Fibroblast of pulmonary artery (primary cell): ENCODE data around the gene TCN2.
"Not testable (repeated sequence)": the region's sequence is repeated elsewhere in the genome, so short reads cannot be mapped to it uniquely, and the experiment has no call there.

Experiments
- DNase-seq: peaks from one replicate; pipeline ENCODE4 v3.0.0-alpha.2; 2010; ENCODE audit warnings: low read depth
- H3K4me3 ChIP-seq: replicated peaks from 2 replicates; pipeline ENCODE4 v1.5.1; 2011; ENCODE audit warnings: low read depth, mild to moderate bottlenecking, control low read depth, low read length, moderate library complexity
- CTCF ChIP-seq: IDR thresholded peaks from 2 replicates; pipeline ENCODE4 v1.5.1; 2011; ENCODE audit warnings: mild to moderate bottlenecking, control low read depth, low read length, inconsistent platforms; ENCODE audit errors: missing control alignments

Gene TCN2

GRCh38 chr22:30591588-30592359, 15.2 kb upstream of the TCN2 start, which contains the start of gene PES1:
TSS of gene PES1 (minus strand) at chr22:30591910. CDS start at chr22:30591833, 77 bp downstream.
- peak within 1 kb of the TSS; percentile 100 for H3K4me3 ChIP-seq

GRCh38 chr22:30592360-30592713, 14.6 kb upstream of the TCN2 start:
- not testable (repeated sequence) for DNase-seq
- H3K4me3 ChIP-seq: peak overlapping the region; percentile 42

More at GRCh38 chr22:30591588-30592359, 15.2 kb upstream of the TCN2 start, which contains the start of gene PES1:
- peak; percentile 100 for DNase-seq
- TF ChIP-seq CTCF: no peak

DNA sequence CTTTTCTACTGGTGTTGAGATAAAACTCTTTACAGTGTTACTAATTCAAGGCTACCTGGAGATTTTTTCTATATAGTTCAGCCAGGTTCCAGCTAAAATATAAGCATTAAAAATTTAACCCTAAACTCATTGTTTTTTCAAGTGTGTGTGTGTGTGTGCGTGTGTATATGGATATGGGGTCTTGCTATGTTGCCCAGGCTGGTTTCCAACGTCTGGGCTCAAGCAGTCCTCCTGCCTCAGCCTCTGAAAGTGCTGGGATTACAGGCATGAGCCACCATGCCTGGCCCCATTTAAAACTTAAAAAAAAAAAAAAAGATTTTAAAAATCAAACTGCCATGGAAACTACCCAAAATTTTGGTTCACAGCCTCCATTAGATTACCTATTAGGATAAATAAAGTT, 10.8 kb upstream of the TCN2 start:
- DNase-seq: no peak
- H3K4me3 ChIP-seq: no peak overlapping the region
- TF ChIP-seq CTCF: no peak

DNA sequence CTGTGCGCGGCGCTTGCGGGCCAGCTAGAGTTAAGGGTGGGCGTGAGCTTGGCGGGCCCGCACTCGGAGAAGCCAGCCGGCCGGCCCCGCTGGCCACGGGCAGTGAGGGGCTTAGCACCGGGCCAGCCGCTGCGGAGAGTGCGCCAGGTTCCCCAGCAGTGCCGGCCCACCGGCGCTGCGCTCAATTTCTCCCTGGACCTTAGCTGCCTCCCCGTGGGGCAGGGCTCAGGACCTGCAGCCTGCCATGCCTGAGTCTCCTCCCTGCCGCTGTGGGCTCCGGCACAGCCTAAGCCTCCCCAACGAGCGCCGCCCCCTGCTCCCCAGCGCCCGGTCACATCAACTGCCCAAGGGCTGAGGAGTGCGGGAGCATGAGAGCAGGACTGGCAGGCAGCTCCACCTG, 10.1 kb upstream of the TCN2 start:
- TF ChIP-seq CTCF: no peak
- no peak for DNase-seq
- no peak overlapping the region for H3K4me3 ChIP-seq

DNA sequence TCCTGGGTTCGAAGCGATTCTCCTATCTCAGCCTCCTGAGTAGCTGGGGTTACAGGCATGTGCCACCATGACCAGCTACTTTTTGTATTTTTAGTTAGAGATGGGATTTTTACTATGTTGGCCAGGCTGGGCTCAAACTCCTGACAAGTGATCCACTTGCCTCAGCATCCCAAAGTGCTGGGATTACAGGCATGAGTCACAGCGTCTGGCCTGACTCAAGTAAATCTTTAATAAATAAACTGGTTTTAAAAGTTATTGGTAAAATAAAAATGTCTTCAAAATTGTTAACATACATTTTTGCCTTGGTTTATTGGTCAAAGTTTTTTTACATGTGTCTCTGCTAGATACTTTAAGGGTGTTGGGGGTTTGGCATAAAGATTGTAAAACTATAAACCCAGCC, 8.0 kb upstream of the TCN2 start:
- DNase-seq: no peak
- no peak for TF ChIP-seq CTCF

DNA sequence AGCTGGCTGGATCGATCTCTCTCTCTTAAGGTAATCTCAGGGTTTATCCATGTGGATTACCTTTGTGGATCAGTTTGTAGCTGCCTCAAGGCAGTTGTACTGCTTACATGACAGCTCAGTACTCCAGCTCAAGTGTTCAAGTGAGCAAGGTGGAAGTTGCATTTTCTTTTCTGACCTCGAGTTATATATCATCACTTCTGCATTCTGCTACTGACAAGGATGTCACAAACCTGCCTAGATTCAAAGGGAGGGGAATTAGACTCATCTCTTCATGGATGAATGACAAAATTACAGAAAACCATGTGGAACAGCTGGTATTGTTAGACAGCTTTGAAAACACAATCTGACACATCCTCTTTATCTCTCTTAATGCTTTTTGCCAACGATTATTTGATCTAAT, 6.1 kb upstream of the TCN2 start:
- TF ChIP-seq CTCF: no peak
- no peak for DNase-seq
- no peak overlapping the region for H3K4me3 ChIP-seq

More for the DNA sequence above, 8.0 kb upstream of the TCN2 start:
- no peak overlapping the region for H3K4me3 ChIP-seq

- no peak for DNase-seq
- TF ChIP-seq CTCF: no peak
- H3K4me3 ChIP-seq: no peak overlapping the region
Observed at GRCh38 chr22:30601464-30601863, 5.5 kb upstream of the TCN2 start.
